ENCODE data around the gene CADM1.
A peak's percentile ranks its signal among the peaks of the same experiment; 100 is the strongest.

CADM1 gene

DNA sequence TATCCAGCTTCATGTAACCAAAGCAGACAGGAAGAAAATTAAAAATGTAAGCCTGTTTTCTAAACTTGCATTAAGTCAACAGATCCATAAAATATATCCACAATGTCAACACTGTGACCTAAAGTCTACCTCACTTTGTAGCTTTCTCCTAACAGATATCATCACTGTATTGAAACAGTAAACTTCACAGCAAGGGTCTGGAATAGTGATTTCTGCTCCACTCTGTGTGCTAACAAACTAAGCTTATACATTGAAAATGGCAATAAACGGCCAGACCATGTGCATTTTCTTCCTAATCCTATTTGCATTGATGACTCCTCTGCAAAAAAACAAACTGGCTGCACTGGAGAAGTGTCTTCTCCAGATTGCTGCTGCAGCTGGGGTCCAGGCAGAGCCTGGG, 26.8 kb downstream of the CADM1 start:
- TF ChIP-seq GATA2 (IDR thresholded peaks at IDR 0.05; ENCODE audit: low read depth, low read length) (no peak), GATA3 (IDR thresholded peaks at IDR 0.05; ENCODE audit: low read depth, low read length) (no peak)

DNA sequence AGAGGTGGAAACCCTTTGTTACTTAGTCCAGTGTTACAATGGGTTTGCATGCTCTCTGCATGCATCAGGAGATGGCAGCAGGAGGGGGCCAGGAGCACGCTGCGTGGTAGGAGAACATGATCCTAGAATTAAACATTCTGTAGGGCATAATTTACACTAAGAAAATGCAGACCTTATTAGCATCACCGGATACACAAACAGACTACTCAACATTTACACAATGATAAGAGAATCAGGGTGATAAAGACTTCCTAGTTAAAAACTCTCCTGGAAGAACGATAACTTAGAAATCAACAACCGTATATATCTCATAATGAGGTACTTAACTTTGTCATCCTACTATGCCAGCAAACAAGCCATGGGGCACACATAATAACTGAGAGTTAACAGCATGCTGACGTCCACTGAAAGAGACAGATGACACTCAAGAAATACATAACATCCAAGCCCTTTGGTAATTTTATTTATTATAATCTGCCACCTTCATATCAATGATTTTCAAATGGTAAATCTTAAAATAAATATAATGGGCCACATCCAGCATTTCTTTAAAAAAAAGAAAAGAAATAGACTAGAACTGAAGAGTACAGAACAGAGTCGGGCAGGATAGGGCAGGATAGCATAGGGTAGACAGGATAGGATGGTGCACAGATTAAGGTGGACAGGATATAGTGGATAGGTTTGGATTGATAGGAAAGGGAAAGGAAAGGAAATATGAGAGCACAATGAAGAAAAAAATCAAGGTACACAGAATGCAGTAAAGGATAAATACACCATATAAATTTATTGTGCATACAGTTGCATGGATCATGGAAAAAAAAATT, 27.5 kb downstream of the CADM1 start:
- no peak for TF ChIP-seq GATA3 (IDR thresholded peaks at IDR 0.05; ENCODE audit: low read depth, low read length)
- no peak for TF ChIP-seq GATA2 (IDR thresholded peaks at IDR 0.05; ENCODE audit: low read depth, low read length)

DNA sequence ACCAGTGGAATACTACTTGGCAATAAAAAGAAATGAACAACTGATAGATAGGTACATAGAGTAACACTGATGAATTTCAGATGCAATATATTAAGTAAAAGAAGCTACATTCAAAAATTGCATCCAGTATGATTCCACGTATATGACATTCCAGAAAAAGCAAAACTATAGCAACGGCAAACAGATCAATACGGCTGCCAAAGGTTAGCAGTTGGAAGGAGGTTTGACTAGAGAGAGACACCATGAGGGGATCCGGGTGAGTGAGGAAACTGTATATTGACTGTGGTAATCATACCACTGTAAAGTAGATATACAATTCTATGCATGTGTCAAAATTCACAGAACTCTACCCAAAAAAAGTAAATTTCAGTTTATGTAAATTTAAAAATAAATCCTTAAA, 28.7 kb downstream of the CADM1 start:
- TF ChIP-seq GATA2 (IDR thresholded peaks at IDR 0.05; ENCODE audit: low read depth, low read length) (no peak), GATA3 (IDR thresholded peaks at IDR 0.05; ENCODE audit: low read depth, low read length) (no peak)

DNA sequence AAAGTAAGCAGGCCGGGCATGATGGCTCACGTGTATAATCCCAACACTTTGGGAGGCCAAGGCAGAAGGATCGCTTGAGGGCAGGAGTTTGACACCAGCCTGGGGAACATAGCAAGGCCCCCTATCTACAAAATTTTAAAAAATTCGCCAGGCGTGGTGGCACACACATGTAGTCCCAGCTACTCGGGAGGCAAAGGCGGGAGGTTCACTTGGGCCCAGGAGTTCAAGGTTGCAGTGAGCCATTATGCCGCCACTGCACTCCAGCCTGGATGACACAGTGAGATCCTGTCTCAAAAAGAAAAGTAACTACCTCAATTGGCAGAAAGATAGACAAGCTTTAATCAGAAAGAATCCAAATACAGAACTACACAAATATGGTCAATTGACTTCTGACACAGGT, 31.0 kb downstream of the CADM1 start:
- no peak for TF ChIP-seq GATA3 (IDR thresholded peaks at IDR 0.05; ENCODE audit: low read depth, low read length)

DNA sequence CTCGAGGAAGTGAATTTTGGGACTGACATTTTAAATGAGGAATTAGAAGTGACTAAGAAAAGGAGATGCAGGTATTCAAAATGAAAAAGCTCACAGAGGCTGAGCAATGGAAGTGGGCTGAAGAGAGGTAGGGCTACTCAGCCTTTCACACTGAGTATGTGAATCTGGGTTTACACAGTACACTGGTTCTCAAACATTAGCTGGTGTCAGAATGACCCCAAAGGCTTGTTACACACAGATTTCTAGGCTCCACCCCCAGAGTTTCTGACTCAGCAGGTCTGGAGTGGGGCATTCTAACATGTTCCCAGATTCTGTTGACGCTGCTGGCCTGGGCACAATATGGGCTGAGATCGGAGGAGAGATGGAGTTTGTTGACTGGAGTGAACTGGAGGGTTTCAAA, 32.8 kb downstream of the CADM1 start:
- TF ChIP-seq GATA3 (IDR thresholded peaks at IDR 0.05; ENCODE audit: low read depth, low read length) (no peak), GATA2 (IDR thresholded peaks at IDR 0.05; ENCODE audit: low read depth, low read length) (no peak)

DNA sequence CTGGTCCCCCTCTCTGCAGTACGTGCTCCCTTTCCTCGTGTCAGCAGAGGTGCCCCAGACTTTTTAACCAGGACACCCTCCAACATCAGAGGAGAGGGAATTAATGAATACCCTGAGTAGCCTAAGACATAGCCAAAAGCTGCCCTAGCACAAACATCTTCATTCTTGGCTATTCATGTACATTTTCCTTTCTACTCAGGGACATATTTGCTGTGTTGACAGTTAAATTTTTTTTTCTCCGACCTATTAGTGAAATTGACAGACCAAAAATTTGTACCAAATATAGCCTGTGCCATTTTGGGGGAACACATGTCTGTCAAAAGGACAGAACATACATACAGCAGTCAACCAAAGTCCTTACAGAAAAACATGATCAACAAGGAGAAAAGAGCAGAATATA, 33.3 kb downstream of the CADM1 start:
- TF ChIP-seq GATA2 (IDR thresholded peaks at IDR 0.05; ENCODE audit: low read depth, low read length) (no peak), GATA3 (IDR thresholded peaks at IDR 0.05; ENCODE audit: low read depth, low read length) (no peak)

DNA sequence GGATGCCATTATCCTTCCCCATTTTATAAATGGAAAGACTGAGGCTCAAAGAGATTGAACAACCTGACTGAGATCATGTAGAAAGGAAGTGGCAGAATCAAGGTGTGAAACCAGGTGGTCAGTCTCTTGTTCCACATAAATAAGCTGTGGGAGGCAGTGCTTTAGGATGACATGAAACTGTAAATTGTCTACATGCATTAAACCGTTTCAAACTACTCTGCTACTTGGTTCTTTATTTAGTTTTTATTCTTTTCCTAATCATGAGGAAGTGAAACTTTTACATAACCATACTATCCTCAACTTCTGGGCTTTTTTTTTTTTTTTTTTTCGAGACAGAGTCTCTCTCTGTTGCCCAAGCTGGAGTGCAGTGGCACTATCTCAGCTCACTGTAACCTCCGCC, 34.9 kb downstream of the CADM1 start:
- no peak for TF ChIP-seq GATA2 (IDR thresholded peaks at IDR 0.05; ENCODE audit: low read depth, low read length)
- TF ChIP-seq GATA3 (IDR thresholded peaks at IDR 0.05; ENCODE audit: low read depth, low read length) = no peak

DNA sequence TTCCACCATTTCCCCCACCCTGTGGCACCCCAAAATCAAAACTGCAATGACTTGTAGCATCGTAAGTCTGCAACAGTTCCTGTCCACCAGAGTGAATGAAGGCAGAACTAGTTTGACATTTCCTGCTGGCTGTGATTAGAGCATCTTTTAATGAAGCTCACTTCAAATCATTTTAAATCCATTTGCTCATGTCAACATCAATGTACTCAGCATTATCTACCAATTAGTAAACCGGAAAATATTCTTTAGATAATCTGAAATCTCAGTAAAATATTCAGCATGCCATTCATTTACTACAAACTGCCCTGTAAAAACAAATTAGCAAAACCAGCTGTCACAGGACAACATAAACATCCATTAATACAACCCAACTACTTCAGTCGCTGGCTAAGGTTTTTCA, 38.1 kb downstream of the CADM1 start:
- TF ChIP-seq GATA2 (IDR thresholded peaks at IDR 0.05; ENCODE audit: low read depth, low read length) = no peak
- no peak for TF ChIP-seq GATA3 (IDR thresholded peaks at IDR 0.05; ENCODE audit: low read depth, low read length)

DNA sequence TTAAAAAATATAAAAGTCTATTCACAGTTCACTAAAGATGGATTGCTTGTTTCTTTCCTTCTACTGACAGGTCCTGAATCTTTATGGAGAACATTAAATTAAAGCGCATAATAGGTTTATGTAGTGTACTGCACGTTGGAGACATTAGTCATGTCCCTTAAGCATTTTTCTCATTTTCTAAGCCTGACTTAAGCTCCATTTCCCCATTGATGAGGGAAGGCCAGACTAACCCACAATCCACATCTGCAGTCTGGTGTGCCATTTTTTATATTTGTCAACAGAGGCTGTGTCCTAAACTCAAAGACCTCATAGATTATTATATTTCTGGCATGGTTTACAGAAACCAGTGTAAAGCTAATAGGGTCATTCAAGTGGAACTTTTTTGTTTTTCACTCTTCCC, 39.9 kb downstream of the CADM1 start:
- no peak for TF ChIP-seq GATA2 (IDR thresholded peaks at IDR 0.05; ENCODE audit: low read depth, low read length)

DNA sequence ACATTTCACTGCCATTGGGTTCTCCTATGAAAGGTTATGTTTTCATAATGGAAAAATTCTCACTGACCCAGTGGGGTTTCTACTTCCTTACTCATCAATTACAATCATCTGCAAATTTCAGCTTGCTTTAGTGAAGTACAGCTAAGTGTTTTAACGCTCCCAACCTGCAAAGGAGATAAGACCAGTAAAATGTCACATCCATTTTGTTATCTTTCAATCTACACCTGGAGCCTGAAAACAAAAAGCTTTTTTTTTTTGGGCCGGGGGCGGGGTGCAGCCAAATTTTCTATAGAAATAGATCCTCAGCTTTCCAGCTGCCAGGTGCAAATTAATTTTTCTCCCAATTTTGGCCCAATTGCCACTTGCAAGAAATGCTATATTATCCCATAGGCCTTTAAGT, 40.6 kb downstream of the CADM1 start:
- TF ChIP-seq GATA3 (IDR thresholded peaks at IDR 0.05; ENCODE audit: low read depth, low read length) (peak; percentile 72; the same call in 1 of the 2 replicates), GATA2 (IDR thresholded peaks at IDR 0.05; ENCODE audit: low read depth, low read length) (peak; percentile 81)

DNA sequence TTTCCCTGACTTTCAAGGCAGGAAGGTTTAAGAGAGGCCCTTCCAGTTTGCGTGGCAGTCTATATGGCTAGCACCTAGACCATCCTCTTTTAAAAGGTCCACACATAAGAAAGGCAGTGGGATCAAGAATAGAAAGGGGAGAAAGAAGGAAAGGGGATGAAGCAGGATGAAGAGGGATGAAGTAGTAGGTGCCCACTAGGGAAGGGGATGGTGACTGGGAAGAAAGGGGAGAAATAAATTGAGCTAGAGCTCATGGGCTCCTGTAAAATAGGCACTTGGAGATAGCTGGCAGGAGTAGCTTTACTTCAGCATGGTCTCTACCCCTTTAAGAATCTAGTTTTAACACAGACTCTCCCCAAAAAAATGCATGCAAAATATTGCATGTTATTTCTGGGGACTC, 41.5 kb downstream of the CADM1 start:
- TF ChIP-seq GATA3 (IDR thresholded peaks at IDR 0.05; ENCODE audit: low read depth, low read length) (no peak), GATA2 (IDR thresholded peaks at IDR 0.05; ENCODE audit: low read depth, low read length) (no peak)

DNA sequence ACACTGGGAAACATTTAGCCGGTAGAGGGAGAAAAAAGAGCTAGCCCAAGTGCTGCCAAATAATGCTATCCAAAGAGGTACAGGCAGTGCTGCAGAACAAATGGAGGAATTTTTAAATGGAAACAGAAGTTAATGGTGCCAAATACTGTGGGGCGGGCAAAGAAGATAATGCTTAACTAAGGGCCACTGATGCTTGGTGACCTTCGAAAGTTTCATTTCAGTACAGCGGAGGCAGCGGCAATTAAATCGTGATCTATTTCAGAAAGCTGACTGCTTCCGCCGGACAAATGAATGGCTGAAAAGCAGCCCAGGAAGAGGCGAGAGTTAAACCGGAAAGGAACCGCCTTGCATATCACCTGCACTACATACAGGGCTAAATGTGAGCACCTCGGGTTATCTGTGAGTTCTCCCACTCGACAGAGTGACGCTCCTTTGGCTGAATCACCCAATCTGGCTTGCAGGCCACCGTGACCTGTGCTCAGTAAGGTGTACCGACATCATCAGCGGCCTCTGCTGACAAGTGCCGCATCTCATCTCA, 42.1 kb downstream of the CADM1 start:
- TF ChIP-seq GATA3 (IDR thresholded peaks at IDR 0.05; ENCODE audit: low read depth, low read length) = no peak
- TF ChIP-seq GATA2 (IDR thresholded peaks at IDR 0.05; ENCODE audit: low read depth, low read length) = no peak

DNA sequence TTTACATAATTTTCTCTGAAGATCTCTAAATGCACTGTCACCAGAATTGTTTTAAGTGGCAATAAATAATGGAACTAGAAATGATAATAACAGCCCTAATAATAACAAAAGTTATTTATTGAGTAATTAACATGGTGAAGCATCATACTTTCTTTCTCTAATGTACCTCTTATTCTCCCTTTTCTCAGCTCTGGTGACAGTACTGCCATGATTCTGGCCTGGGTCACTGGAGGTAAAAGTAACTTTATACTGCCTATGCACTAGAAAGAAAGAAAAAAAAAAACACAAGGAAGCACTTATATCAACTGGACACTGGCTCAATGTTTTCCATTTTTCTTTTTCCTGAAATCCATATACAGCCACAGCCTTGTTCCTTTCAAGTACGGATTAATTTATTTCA, 43.7 kb downstream of the CADM1 start:
- TF ChIP-seq GATA3 (IDR thresholded peaks at IDR 0.05; ENCODE audit: low read depth, low read length) (no peak), GATA2 (IDR thresholded peaks at IDR 0.05; ENCODE audit: low read depth, low read length) (no peak)

DNA sequence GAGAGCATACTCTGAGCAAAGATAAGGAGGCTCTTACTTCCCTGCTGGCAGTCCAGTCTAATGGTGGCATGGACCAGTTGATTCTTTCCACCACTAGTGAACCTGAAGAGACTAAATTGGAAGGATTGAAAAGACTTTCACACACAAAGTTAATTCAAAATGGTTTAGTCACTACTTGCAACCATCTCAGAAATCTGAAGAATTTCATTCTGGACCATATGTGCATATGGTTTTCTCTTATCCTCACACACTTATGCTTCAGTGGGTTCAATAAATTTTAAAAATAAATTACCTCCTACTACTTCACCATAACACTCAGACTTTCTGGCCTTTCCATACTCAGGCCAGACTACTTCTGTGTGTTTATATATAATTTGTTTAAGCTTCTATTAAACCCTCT, 44.7 kb downstream of the CADM1 start:
- TF ChIP-seq GATA3 (IDR thresholded peaks at IDR 0.05; ENCODE audit: low read depth, low read length) (no peak), GATA2 (IDR thresholded peaks at IDR 0.05; ENCODE audit: low read depth, low read length) (no peak)

DNA sequence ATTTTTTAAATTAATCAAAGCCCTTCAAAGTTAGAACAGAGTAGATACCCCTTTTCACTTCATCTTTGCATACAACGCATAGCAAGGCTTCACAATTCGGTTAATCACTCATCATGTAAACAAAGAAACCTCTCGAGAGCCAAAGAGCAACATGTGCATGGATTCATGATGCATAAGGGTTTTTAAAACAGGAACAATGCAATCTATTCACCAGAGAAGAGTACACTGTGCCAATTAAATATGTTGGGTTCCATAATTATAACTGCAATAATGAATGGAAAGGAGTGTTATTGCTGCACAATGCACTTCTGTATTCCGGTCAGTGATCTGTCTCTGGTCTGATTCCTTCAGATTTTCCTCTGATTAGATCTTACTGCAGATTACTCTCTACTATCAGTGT, 45.3 kb downstream of the CADM1 start:
- no peak for TF ChIP-seq GATA2 (IDR thresholded peaks at IDR 0.05; ENCODE audit: low read depth, low read length)
- peak; percentile 55; the same call in 1 of the 2 replicates for TF ChIP-seq GATA3 (IDR thresholded peaks at IDR 0.05; ENCODE audit: low read depth, low read length)

All from SH-SY5Y (cell line).